Neural crest cell (in vitro differentiated cells): Measurements from ENCODE around the gene KCNK4. TPM values are rescaled to one million over a fixed set of nuclear protein-coding genes. Genes with fewer than 3 reads are reported as not detected.

ENCODE experiments used
- DNase-seq: peaks from one replicate; pipeline ENCODE4 v3.0.0; 2021; ENCODE audit warnings: low read depth, mixed read lengths, low spot score
- H3K27ac Mint-ChIP-seq: one replicate; pipeline ENCODE4 v1.8.0; 2021; ENCODE audit warnings: mild to moderate bottlenecking, mixed read lengths; ENCODE audit not compliant: unreplicated experiment
- H3K27me3 Mint-ChIP-seq: 2 replicates; pipeline ENCODE4 v1.8.0; 2021; ENCODE audit warnings: low read depth, mild to moderate bottlenecking, mixed read lengths
- H3K36me3 Mint-ChIP-seq: 2 replicates; pipeline ENCODE4 v1.8.0; 2021; ENCODE audit warnings: low read depth, mild to moderate bottlenecking, mixed read lengths
- H3K4me1 Mint-ChIP-seq: 2 replicates; pipeline ENCODE4 v1.8.0; 2021; ENCODE audit warnings: mixed read lengths
- H3K4me3 Mint-ChIP-seq: one replicate; pipeline ENCODE4 v1.8.0; 2021; ENCODE audit warnings: mild to moderate bottlenecking, mixed read lengths
- H3K9me3 Mint-ChIP-seq: 2 replicates; pipeline ENCODE4 v1.8.0; 2021; ENCODE audit warnings: mixed read lengths
- CTCF ChIP-seq: fragments of 200-600 bp; sonication (generic); conservative IDR thresholded peaks from 2 replicates; pipeline ENCODE4 v1.5.0; 2021; ENCODE audit warnings: antibody characterized with exemption, mild to moderate bottlenecking
- total RNA-seq: library from RNA; stranded (reverse); gene quantifications from 2 replicates; pipeline ENCODE4 v1.2.1, GENCODE V29; 2021

Gene KCNK4
- total RNA-seq, 1 donor from 2014 or later, result not detected

GRCh38 chr11:64331569-64332371, 40.7 kb downstream of the KCNK4 start:
- Mint-ChIP-seq H3K4me1 (peaks cover 5% of the 10 kb centered on the region), H3K27me3 (no peaks in the 10 kb centered on the region), H3K4me3 (no peak overlapping the region), H3K36me3 (no peaks in the 10 kb centered on the region), H3K9me3 (no peaks in the 10 kb centered on the region), H3K27ac (peak overlapping the region; percentile 15)
- peak; percentile 45 for TF ChIP-seq CTCF
- DNase-seq, result no peak

GRCh38 chr11:64333556-64333955, 42.5 kb downstream of the KCNK4 start:
- Mint-ChIP-seq H3K4me1 (peaks cover 5% of the 10 kb centered on the region), H3K27me3 (no peaks in the 10 kb centered on the region), H3K36me3 (no peaks in the 10 kb centered on the region), H3K4me3 (no peak overlapping the region), H3K27ac (no peak overlapping the region), H3K9me3 (no peaks in the 10 kb centered on the region)
- DNase-seq, result no peak
- no peak for TF ChIP-seq CTCF

DNA sequence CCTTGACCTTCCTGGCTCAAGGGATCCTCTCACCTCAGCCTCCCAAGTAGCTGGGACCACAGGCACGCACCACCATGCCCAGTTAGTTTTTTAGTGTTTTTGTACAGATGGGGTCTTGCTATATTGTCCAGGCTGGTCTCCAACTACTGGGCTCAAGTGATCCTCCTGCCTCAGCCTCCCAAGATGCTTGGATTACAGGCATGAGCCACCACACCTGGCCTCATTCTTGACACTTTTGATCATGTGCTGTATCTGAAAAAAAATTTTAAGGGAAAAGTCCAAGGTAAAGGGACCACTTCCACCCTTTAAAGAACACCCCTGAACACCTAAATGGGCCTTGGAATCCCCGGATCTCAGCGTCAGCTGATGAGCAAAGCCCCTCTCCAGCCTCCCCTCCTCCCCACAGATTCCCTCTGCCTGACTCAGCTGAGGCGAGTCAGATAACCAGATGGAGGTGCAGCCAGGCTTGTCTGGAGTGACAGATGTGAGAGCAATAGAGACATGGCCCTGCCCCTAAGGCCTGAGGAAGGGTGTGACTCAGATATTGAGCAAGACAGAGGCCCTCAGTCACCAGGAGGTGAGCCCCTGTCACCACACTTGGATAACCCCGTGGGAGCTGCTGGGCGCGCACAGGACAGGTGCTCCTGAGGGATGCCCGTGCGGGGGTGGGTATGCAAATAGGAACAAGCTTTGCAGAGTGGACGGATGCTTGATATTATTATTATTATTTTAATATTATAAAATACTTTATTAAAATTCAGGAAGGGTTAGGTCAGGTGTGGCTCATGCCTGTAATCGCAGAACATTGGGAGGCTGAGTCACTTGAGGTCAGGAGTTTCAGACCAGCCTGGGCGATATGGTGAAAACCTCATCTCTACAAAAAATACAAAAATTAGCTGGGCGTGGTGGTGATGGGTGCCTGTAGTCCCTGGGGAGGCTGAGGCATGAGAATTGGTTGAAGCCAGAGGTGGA, 43.9 kb downstream of the KCNK4 start:
- no peaks in the 10 kb centered on the region for H3K36me3 Mint-ChIP-seq
- peaks cover 4% of the 10 kb centered on the region for H3K27me3 Mint-ChIP-seq
- no peak for DNase-seq
- no peak overlapping the region for H3K4me3 Mint-ChIP-seq
- H3K27ac Mint-ChIP-seq, result no peak overlapping the region
- TF ChIP-seq CTCF, result no peak
- H3K9me3 Mint-ChIP-seq, result no peaks in the 10 kb centered on the region
- H3K4me1 Mint-ChIP-seq, result peaks cover 9% of the 10 kb centered on the region

- Mint-ChIP-seq H3K9me3 (no peaks in the 10 kb centered on the region), H3K27ac (no peak overlapping the region), H3K4me3 (no peak overlapping the region)
Observed at GRCh38 chr11:64337538-64338249, 46.6 kb downstream of the KCNK4 start.

More at GRCh38 chr11:64337538-64338249, 46.6 kb downstream of the KCNK4 start:
- H3K4me1 Mint-ChIP-seq, result peaks cover 12% of the 10 kb centered on the region
- no peak for DNase-seq
- TF ChIP-seq CTCF, result no peak
- H3K27me3 Mint-ChIP-seq, result peaks cover 6% of the 10 kb centered on the region
- H3K36me3 Mint-ChIP-seq, result no peaks in the 10 kb centered on the region
